Endothelial cell of umbilical vein (primary cell): ENCODE measurements around the gene LONRF3. TPM values are rescaled to one million over a fixed set of nuclear protein-coding genes. Genes with fewer than 3 reads are reported as not detected.

ENCODE experiments used
- BruUV-seq: library from RNA; stranded (reverse); fragments of 400-500 nt; replicated peaks from 2 replicates; lab custom pipeline; 2021; lab: Mats Ljungman, UMichigan
- CTCF ChIA-PET: fragments of 300-600, 350-600 bp; sonication (Branson Sonifier 250); formaldehyde crosslinking; loops from one replicate; lab custom pipeline; 2021; ENCODE audit warnings: antibody characterized with exemption, inconsistent platforms; lab: Charles Lee
- POLR2A ChIA-PET: fragments of 300-600, 350-600 bp; sonication (Branson Sonifier 250); formaldehyde crosslinking; loops from one replicate; lab custom pipeline; 2021; ENCODE audit warnings: antibody characterized with exemption, inconsistent platforms; lab: Charles Lee
- DNase-seq: peaks from one replicate; pipeline ENCODE4 v3.0.0-alpha.2; 2011; ENCODE audit warnings: low read depth, low spot score
- FAIRE-seq: peaks from 2 replicates; lab custom pipeline; 2011; peaks lifted over from hg19 to GRCh38; lab: Jason Lieb, UNC
- H2AFZ ChIP-seq: 2 replicates; pipeline ENCODE4 v1.6.0; 2012; ENCODE audit warnings: low read depth, low read length, control low read depth, inconsistent platforms
- H3K27ac ChIP-seq: 2 replicates; pipeline ENCODE4 v1.5.1; 2011; ENCODE audit warnings: low read depth, mild to moderate bottlenecking, control low read depth, low read length, moderate library complexity; ENCODE audit not compliant: insufficient read depth
- H3K27me3 ChIP-seq, 2 experiments: 2 replicates each; pipeline versions ENCODE4 v1.6.0 to v1.6.1; 2011; ENCODE audit warnings: low read length in 2 of 2, mixed read lengths in 1 of 2; ENCODE audit not compliant: control insufficient read depth in 2 of 2, insufficient read depth in 2 of 2
- H3K36me3 ChIP-seq, 2 experiments: 2 replicates in 1 of 2; 3 replicates in 1 of 2; pipeline ENCODE4 v1.5.1; 2011; ENCODE audit warnings: low read length in 2 of 2, mild to moderate bottlenecking in 1 of 2, moderate library complexity in 1 of 2; ENCODE audit not compliant: control insufficient read depth in 2 of 2, insufficient read depth in 2 of 2; ENCODE audit errors: extremely low read depth in 1 of 2
- H3K4me1 ChIP-seq: 3 replicates; pipeline ENCODE4 v1.5.1; 2011; ENCODE audit warnings: mild to moderate bottlenecking, low read length; ENCODE audit not compliant: control insufficient read depth, insufficient read depth; ENCODE audit errors: extremely low read depth
- H3K4me2 ChIP-seq: 2 replicates; pipeline ENCODE4 v1.6.1; 2011; ENCODE audit warnings: low read length, control low read depth, mixed read lengths; ENCODE audit not compliant: insufficient read depth
- H3K4me3 ChIP-seq, 3 experiments: fragments of 200-600 bp in 1 of 3; sonication (generic), shearing (Covaris generic) in 1 of 3; replicated peaks in 1 of 3; 2 replicates each; pipeline ENCODE4 v1.5.1; 2011 to 2016; ENCODE audit warnings: control low read depth in 3 of 3, low read length in 3 of 3, mild to moderate bottlenecking in 2 of 3, inconsistent platforms in 1 of 3, low read depth in 1 of 3, moderate library complexity in 1 of 3; ENCODE audit not compliant: insufficient read depth in 1 of 3
- H3K79me2 ChIP-seq: 2 replicates; pipeline ENCODE4 v1.6.0; 2012; ENCODE audit warnings: low read length, inconsistent platforms; ENCODE audit not compliant: control insufficient read depth, insufficient read depth
- H3K9ac ChIP-seq: replicated peaks from 2 replicates; pipeline ENCODE3; 2011; ENCODE audit warnings: low read length, control low read depth; ENCODE audit not compliant: insufficient read depth; ENCODE audit errors: extremely low read depth
- H3K9me1 ChIP-seq: replicated peaks from 3 replicates; pipeline ENCODE4 v1.6.0; 2011; ENCODE audit warnings: mild to moderate bottlenecking, low read length; ENCODE audit not compliant: control insufficient read depth, insufficient read depth; ENCODE audit errors: extremely low read depth
- H3K9me3 ChIP-seq: replicated peaks from 2 replicates; pipeline ENCODE4 v1.5.1; 2012; ENCODE audit warnings: low read length, inconsistent platforms; ENCODE audit not compliant: control insufficient read depth, insufficient read depth
- H4K20me1 ChIP-seq: replicated peaks from 2 replicates; pipeline ENCODE3; 2011; ENCODE audit warnings: mild to moderate bottlenecking, low read length; ENCODE audit not compliant: control insufficient read depth, insufficient read depth; ENCODE audit errors: extremely low read depth
- CTCF ChIP-seq, 2 donors: IDR thresholded peaks; 1 replicate in 1 of 2; 2 replicates in 1 of 2; pipeline ENCODE4 v1.5.1; 2011; ENCODE audit warnings: low read length in 2 of 2, mild to moderate bottlenecking in 2 of 2, moderate library complexity in 2 of 2, control low read depth in 1 of 2, inconsistent platforms in 1 of 2, low read depth in 1 of 2; ENCODE audit not compliant: insufficient read depth in 1 of 2; ENCODE audit errors: extremely low read depth in 1 of 2
- EZH2 ChIP-seq: IDR thresholded peaks from 2 replicates; pipeline ENCODE4 v1.6.1; 2012; ENCODE audit warnings: borderline replicate concordance, low read depth, mild to moderate bottlenecking, moderate library complexity, low read length, inconsistent platforms; ENCODE audit not compliant: severe bottlenecking
- FOS ChIP-seq: IDR thresholded peaks from 2 replicates; pipeline ENCODE4 v1.6.1; 2011; ENCODE audit warnings: mild to moderate bottlenecking, low read length, moderate library complexity, borderline replicate concordance; ENCODE audit not compliant: insufficient read depth
- GATA2 ChIP-seq: IDR thresholded peaks from 2 replicates; pipeline ENCODE4 v1.7.0; 2011; ENCODE audit warnings: low read depth, mild to moderate bottlenecking, moderate library complexity, mixed read lengths, low read length; ENCODE audit not compliant: insufficient read length, insufficient read depth
- JUN ChIP-seq: IDR thresholded peaks from 2 replicates; pipeline ENCODE4 v1.6.1; 2011; ENCODE audit warnings: borderline replicate concordance, low read depth; ENCODE audit not compliant: insufficient read length, insufficient read depth
- MAX ChIP-seq: IDR thresholded peaks from 2 replicates; pipeline ENCODE4 v1.6.1; 2011; ENCODE audit not compliant: insufficient read depth, insufficient read length
- MYC ChIP-seq: IDR thresholded peaks from one replicate; pipeline ENCODE4 v1.6.1; 2011; ENCODE audit warnings: mild to moderate bottlenecking, low read depth, low read length
- POLR2AphosphoS5 ChIP-seq: IDR thresholded peaks from 2 replicates; pipeline ENCODE4 v1.6.1; 2012; ENCODE audit warnings: low read depth, mild to moderate bottlenecking, control low read depth, low read length, moderate library complexity; ENCODE audit not compliant: insufficient read depth
- dilution Hi-C: fragments of 300-500 bp; cut with MboI; formaldehyde crosslinking; loops from one replicate; pipeline ENCODE4 v1.15.0; 2019; ENCODE audit warnings: low sequenced_read_pairs; ENCODE audit not compliant: extremely low pct_ligation_motif_present
- intact Hi-C: fragments of 100-400 bp; cut with micrococcal nuclease; formaldehyde crosslinking; loops from one replicate; pipeline ENCODE4 v1.10.0; 2022
- polyA plus RNA-seq, 4 experiments: library from polyadenylated mRNA; depleted of rRNA in 3 of 4; stranded (reverse) in 3 of 4; unstranded in 1 of 4; fragments of >200 nt; gene quantifications; 2 replicates each; pipeline versions ENCODE4 v1.2.1 to v1.2.3, GENCODE V29; 2011 to 2012; ENCODE audit warnings: missing spikeins in 1 of 4
- total RNA-seq: library from RNA; stranded (reverse); gene quantifications from 2 replicates; pipeline ENCODE4 v1.2.3, GENCODE V29; 2021

The LONRF3 gene
- total and polyA plus RNA-seq, 2 donors (not counting 3 experiments of a cell fraction or from before 2014, with no cell fraction given), result 4.4 to 13.3 TPM

GRCh38 chrX:118968031-118968430, 6.4 kb upstream of the LONRF3 start:
- H3K27me3 ChIP-seq, result peaks cover 9% of the 10 kb centered on the region in 2 experiments
- no peak overlapping the region for H3K27ac ChIP-seq
- DNase-seq, result no peak
- POLR2A ChIA-PET, result no interaction called here
- TF ChIP-seq MYC, result no peak
- no peak for TF ChIP-seq EZH2
- TF ChIP-seq JUN, result no peak
- no peak for TF ChIP-seq FOS
- no peak for TF ChIP-seq POLR2AphosphoS5
- TF ChIP-seq MAX, result no peak
- no peak for TF ChIP-seq GATA2
- TF ChIP-seq CTCF (IDR thresholded peaks at IDR 0.05; ENCODE audit: extremely low read depth in 1 of 2, insufficient read depth in 1 of 2, low read depth in 1 of 2, low read length in 2 of 2), result no peak
- FAIRE-seq, result no peak
- no peaks in the 10 kb centered on the region for H3K4me1 ChIP-seq
- no peaks in the 10 kb centered on the region for H3K36me3 ChIP-seq
- no peak overlapping the region for H3K4me2 ChIP-seq
- dilution Hi-C loops (no loop called here), intact Hi-C loops (no loop called here)
- H3K9me1 ChIP-seq, result no peaks in the 10 kb centered on the region
- no peak overlapping the region for H3K9ac ChIP-seq
- no TSS peak for BruUV-seq
- no peaks in the 10 kb centered on the region for H4K20me1 ChIP-seq
- CTCF ChIA-PET, result no interaction called here
- no peak overlapping the region for H2AFZ ChIP-seq
- H3K79me2 ChIP-seq, result no peaks in the 10 kb centered on the region
- H3K4me3 ChIP-seq, result no peak overlapping the region
- no peaks in the 10 kb centered on the region for H3K9me3 ChIP-seq
